KMS-11 (cell line): ENCODE measurements around the gene DBNDD2.

Experiments
- H2AFZ ChIP-seq: fragments of 200-600 bp; sonication (generic); 2 replicates; pipeline ENCODE4 v1.6.1; 2016; ENCODE audit warnings: antibody characterized with exemption, mixed run types, low read depth
- H3K27ac ChIP-seq: fragments of 200-600 bp; sonication (generic); 2 replicates; pipeline ENCODE4 v1.6.1; 2016; ENCODE audit warnings: mild to moderate bottlenecking, mixed run types
- H3K27me3 ChIP-seq: fragments of 200-600 bp; sonication (generic); 2 replicates; pipeline ENCODE4 v1.6.1; 2017; ENCODE audit warnings: mild to moderate bottlenecking, low read depth, mixed run types, moderate library complexity; ENCODE audit not compliant: insufficient read depth
- H3K36me3 ChIP-seq: fragments of 200-600 bp; sonication (generic); 2 replicates; pipeline ENCODE4 v1.6.1; 2017; ENCODE audit warnings: mild to moderate bottlenecking, mixed run types; ENCODE audit not compliant: insufficient read depth
- H3K4me1 ChIP-seq: fragments of 200-600 bp; sonication (generic); 2 replicates; pipeline ENCODE4 v1.6.1; 2016; ENCODE audit warnings: mild to moderate bottlenecking, low read depth, mixed run types; ENCODE audit not compliant: poor library complexity, severe bottlenecking
- H3K4me2 ChIP-seq: fragments of 200-600 bp; sonication (generic); 2 replicates; pipeline ENCODE4 v1.7.0; 2016; ENCODE audit warnings: mild to moderate bottlenecking, mixed run types
- H3K4me3 ChIP-seq: fragments of 200-600 bp; sonication (generic); IDR thresholded peaks from 2 replicates; pipeline ENCODE4 v1.6.1; 2017; ENCODE audit warnings: low read depth, low read length, mixed read lengths; ENCODE audit not compliant: insufficient read depth
- H3K79me2 ChIP-seq: fragments of 200-600 bp; sonication (generic); 2 replicates; pipeline ENCODE4 v1.6.1; 2016; ENCODE audit warnings: low read depth, mixed run types; ENCODE audit not compliant: insufficient read depth
- H3K9ac ChIP-seq: fragments of 200-600 bp; sonication (generic); 2 replicates; pipeline ENCODE4 v1.6.1; 2016; ENCODE audit warnings: mild to moderate bottlenecking, mixed run types
- H4K20me1 ChIP-seq: fragments of 200-600 bp; sonication (generic); 2 replicates; pipeline ENCODE4 v1.6.1; 2016; ENCODE audit warnings: mild to moderate bottlenecking, mixed run types; ENCODE audit not compliant: insufficient read depth
- TF ChIP-seq, protein P1 (sequence below): fragments of 200-600 bp; sonication (generic); conservative IDR thresholded peaks from 2 replicates; pipeline ENCODE4 v1.6.1; 2017; ENCODE audit warnings: low read depth, mild to moderate bottlenecking, antibody characterized with exemption, low read length, moderate library complexity, mixed read lengths

DBNDD2 gene

DNA sequence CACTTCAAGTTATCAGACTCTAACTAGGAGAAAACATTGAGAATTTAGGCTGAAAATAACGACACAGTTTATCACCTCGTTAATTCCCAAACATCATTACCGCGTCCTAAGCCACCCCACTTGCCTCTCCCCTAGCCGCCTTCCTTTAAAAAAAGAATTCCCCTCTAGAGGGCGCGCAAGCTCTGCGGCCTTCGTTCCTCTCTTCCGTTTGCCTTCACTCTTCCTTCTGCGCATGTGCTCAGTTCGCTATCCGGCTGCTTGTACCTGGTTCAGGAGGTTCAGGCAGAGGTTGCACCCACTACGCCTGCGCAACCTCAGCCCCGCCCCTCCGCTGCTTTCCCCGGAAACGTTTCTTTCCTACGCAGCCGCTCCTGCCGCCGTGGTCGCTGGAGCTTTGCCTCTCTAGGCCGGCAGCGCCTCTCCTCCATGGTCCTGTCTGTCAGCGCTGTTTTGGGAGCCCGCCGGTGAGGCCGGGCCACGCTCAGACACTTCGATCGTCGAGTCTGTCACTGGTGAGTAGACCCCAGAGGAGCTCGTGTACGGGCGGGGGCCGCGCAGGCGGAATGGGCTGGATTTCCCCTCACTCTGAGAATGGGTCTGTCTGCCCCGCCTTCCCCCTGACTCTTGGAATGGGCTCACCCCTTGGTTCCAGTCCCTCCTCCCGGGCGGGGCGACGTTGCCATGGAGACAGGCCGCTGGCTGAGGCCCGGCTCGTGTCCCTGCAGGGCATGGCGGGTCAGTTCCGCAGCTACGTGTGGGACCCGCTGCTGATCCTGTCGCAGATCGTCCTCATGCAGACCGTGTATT, 45.1 kb upstream of the DBNDD2 start, which contains the start of gene SYS1:
Gene SYS1, plus strand, starts transcription at position 353 of the 807 bp plus-strand sequence. Its CDS starts 376 bp downstream, at position 729.
- H2AFZ ChIP-seq, result peak within 1 kb of the TSS; percentile 83
- no peaks in the 10 kb centered on the region for H3K36me3 ChIP-seq
- peaks cover 13% of the 10 kb centered on the region for H3K79me2 ChIP-seq
- H4K20me1 ChIP-seq, result no peaks in the 10 kb centered on the region
- no peaks in the 10 kb centered on the region for H3K27me3 ChIP-seq
- H3K4me2 ChIP-seq, result peak within 1 kb of the TSS; percentile 92
- peak within 1 kb of the TSS; percentile 69 for H3K27ac ChIP-seq
- H3K4me1 ChIP-seq, result peaks cover 34% of the 10 kb centered on the region
- H3K4me3 ChIP-seq, result no peak within 1 kb of the TSS
- H3K9ac ChIP-seq, result peak within 1 kb of the TSS; percentile 80
- TF ChIP-seq, protein P1, sequence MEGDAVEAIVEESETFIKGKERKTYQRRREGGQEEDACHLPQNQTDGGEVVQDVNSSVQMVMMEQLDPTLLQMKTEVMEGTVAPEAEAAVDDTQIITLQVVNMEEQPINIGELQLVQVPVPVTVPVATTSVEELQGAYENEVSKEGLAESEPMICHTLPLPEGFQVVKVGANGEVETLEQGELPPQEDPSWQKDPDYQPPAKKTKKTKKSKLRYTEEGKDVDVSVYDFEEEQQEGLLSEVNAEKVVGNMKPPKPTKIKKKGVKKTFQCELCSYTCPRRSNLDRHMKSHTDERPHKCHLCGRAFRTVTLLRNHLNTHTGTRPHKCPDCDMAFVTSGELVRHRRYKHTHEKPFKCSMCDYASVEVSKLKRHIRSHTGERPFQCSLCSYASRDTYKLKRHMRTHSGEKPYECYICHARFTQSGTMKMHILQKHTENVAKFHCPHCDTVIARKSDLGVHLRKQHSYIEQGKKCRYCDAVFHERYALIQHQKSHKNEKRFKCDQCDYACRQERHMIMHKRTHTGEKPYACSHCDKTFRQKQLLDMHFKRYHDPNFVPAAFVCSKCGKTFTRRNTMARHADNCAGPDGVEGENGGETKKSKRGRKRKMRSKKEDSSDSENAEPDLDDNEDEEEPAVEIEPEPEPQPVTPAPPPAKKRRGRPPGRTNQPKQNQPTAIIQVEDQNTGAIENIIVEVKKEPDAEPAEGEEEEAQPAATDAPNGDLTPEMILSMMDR, result peak; percentile 83

- Histone ChIP-seq H3K36me3 (no peaks in the 10 kb centered on the region), H3K4me3 (no peak overlapping the region), H3K4me1 (peaks cover 42% of the 10 kb centered on the region), H3K79me2 (peaks cover 13% of the 10 kb centered on the region), H3K4me2 (peak overlapping the region; percentile 92), H3K27me3 (no peaks in the 10 kb centered on the region), H3K9ac (peak overlapping the region; percentile 80; the same call in 1 of the 2 replicates), H3K27ac (peak overlapping the region; percentile 69; the same call in 1 of the 2 replicates), H4K20me1 (no peaks in the 10 kb centered on the region), H2AFZ (peak overlapping the region; percentile 83)
- TF ChIP-seq, protein P1, result no peak
Measured at GRCh38 chr20:45363611-45364492, 44.2 kb upstream of the DBNDD2 start.

DNA sequence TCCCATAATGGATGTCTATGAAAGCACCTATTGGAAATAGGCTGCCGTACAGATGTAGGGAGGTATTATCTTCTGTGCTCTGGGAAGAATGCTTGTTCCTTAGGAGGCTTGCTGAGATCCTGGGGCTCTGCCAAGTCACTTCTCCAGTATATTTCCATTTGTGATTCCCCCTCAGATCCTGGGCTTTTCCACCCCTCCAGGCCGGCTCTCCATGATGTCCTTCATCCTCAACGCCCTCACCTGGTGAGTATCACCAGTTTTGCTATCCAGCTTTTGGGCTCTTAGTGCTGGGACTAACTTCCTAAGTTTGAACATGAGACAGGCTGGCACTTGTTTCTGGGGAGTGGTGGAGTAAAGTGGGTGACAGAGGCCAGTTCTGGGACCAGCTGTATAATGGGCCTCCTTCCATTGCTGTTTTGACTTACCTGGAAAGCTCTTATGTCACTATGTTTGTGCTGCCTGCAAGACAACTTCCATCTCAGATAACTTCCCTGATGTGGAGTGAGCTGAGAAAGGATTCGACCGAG, 42.6 kb upstream of the DBNDD2 start:
- Histone ChIP-seq H3K4me3 (no peak overlapping the region), H3K4me2 (no peak overlapping the region), H3K36me3 (no peaks in the 10 kb centered on the region), H3K79me2 (peaks cover 13% of the 10 kb centered on the region), H3K27me3 (no peaks in the 10 kb centered on the region), H4K20me1 (no peaks in the 10 kb centered on the region), H3K4me1 (peaks cover 36% of the 10 kb centered on the region), H2AFZ (no peak overlapping the region), H3K9ac (no peak overlapping the region), H3K27ac (no peak overlapping the region)
- TF ChIP-seq, protein P1, result no peak

GRCh38 chr20:45366192-45366591, 41.9 kb upstream of the DBNDD2 start:
- Histone ChIP-seq H3K4me2 (no peak overlapping the region), H3K79me2 (peaks cover 13% of the 10 kb centered on the region), H3K9ac (no peak overlapping the region), H3K4me1 (peaks cover 32% of the 10 kb centered on the region), H3K36me3 (no peaks in the 10 kb centered on the region), H3K27ac (no peak overlapping the region), H4K20me1 (no peaks in the 10 kb centered on the region), H3K4me3 (no peak overlapping the region), H3K27me3 (no peaks in the 10 kb centered on the region), H2AFZ (no peak overlapping the region)
- TF ChIP-seq, protein P1, result no peak
